ENCODE measurements around the gene GSX2.

Gene GSX2

GRCh38 chr4:54090804-54091623 is 8.9 kb upstream of the GSX2 start:
- TF ChIP-seq ZC3H10 (CRISPR knock-in tag; IDR thresholded peaks at IDR 0.05): no peak
- TF ChIP-seq ESRRG (CRISPR knock-in tag; IDR thresholded peaks at IDR 0.05): no peak
- TF ChIP-seq OSR1 (CRISPR knock-in tag; IDR thresholded peaks at IDR 0.05): no peak
- no peak for TF ChIP-seq PATZ1 (CRISPR knock-in tag; IDR thresholded peaks at IDR 0.05; ENCODE audit: borderline replicate concordance)
- no peak for TF ChIP-seq TSHZ2 (CRISPR knock-in tag; IDR thresholded peaks at IDR 0.05)
- TF ChIP-seq ZFP3 (CRISPR knock-in tag; IDR thresholded peaks at IDR 0.05): no peak
- no peak for TF ChIP-seq PPARA (CRISPR knock-in tag; IDR thresholded peaks at IDR 0.05; ENCODE audit: borderline replicate concordance)
- TF ChIP-seq CREB5 (CRISPR knock-in tag; IDR thresholded peaks at IDR 0.05; ENCODE audit: low read depth): no peak
- no peak for TF ChIP-seq TCF4 (CRISPR knock-in tag; IDR thresholded peaks at IDR 0.05; ENCODE audit: borderline replicate concordance)
- no peak for TF ChIP-seq ZNF8 (CRISPR knock-in tag; IDR thresholded peaks at IDR 0.05)
- TF ChIP-seq ZFP30 (CRISPR knock-in tag; IDR thresholded peaks at IDR 0.05): no peak
- TF ChIP-seq ZNF565 (CRISPR knock-in tag; conservative IDR thresholded peaks at IDR 0.05; ENCODE audit: low read depth): no peak
- no peak for TF ChIP-seq RARB (CRISPR knock-in tag; IDR thresholded peaks at IDR 0.05)
- TF ChIP-seq TOX (CRISPR knock-in tag; IDR thresholded peaks at IDR 0.05; ENCODE audit: borderline replicate concordance): no peak
- TF ChIP-seq ZNF70 (CRISPR knock-in tag; IDR thresholded peaks at IDR 0.05): no peak
- TF ChIP-seq BACH2 (CRISPR knock-in tag; IDR thresholded peaks at IDR 0.05; ENCODE audit: borderline replicate concordance): no peak
- no peak for TF ChIP-seq CSRNP3 (CRISPR knock-in tag; IDR thresholded peaks at IDR 0.05)
- TF ChIP-seq CSDC2 (CRISPR knock-in tag; IDR thresholded peaks at IDR 0.05): no peak
- peak; percentile 77 for ATAC-seq

GRCh38 chr4:54091637-54092404 is 8.1 kb upstream of the GSX2 start:
- ATAC-seq: peak; percentile 94
- TF ChIP-seq CSRNP3 (CRISPR knock-in tag; IDR thresholded peaks at IDR 0.05): no peak
- no peak for TF ChIP-seq ISL1 (CRISPR knock-in tag; IDR thresholded peaks at IDR 0.05)
- TF ChIP-seq ZNF565 (CRISPR knock-in tag; conservative IDR thresholded peaks at IDR 0.05; ENCODE audit: low read depth): no peak
- TF ChIP-seq ZC3H10 (CRISPR knock-in tag; IDR thresholded peaks at IDR 0.05): no peak
- TF ChIP-seq RARB (CRISPR knock-in tag; IDR thresholded peaks at IDR 0.05): no peak
- TF ChIP-seq TSHZ2 (CRISPR knock-in tag; IDR thresholded peaks at IDR 0.05): no peak
- no peak for TF ChIP-seq BACH2 (CRISPR knock-in tag; IDR thresholded peaks at IDR 0.05; ENCODE audit: borderline replicate concordance)
- no peak for TF ChIP-seq ZFP3 (CRISPR knock-in tag; IDR thresholded peaks at IDR 0.05)

Measured in SK-N-SH treated with all-trans-retinoic acid at 6 μM for 48 hours (cell line).